Body of pancreas (tissue), 4 donors: ENCODE measurements around the gene CRAT.

ENCODE experiments used
- CTCF ChIP-seq, 7 experiments: fragments of 450-650 bp in 4 of 7; fragments of 200-600 bp in 3 of 7; sonication (generic) in 3 of 7; IDR thresholded peaks; one replicate each; pipeline ENCODE4 v1.5.1; 2016 to 2019; ENCODE audit warnings: antibody characterized with exemption in 7 of 7
- POLR2A ChIP-seq, 3 donors: fragments of 450-650 bp; IDR thresholded peaks; one replicate each; pipeline ENCODE4 v1.6.1; 2016; ENCODE audit warnings: antibody characterized with exemption in 3 of 3, mild to moderate bottlenecking in 2 of 3

DNA sequence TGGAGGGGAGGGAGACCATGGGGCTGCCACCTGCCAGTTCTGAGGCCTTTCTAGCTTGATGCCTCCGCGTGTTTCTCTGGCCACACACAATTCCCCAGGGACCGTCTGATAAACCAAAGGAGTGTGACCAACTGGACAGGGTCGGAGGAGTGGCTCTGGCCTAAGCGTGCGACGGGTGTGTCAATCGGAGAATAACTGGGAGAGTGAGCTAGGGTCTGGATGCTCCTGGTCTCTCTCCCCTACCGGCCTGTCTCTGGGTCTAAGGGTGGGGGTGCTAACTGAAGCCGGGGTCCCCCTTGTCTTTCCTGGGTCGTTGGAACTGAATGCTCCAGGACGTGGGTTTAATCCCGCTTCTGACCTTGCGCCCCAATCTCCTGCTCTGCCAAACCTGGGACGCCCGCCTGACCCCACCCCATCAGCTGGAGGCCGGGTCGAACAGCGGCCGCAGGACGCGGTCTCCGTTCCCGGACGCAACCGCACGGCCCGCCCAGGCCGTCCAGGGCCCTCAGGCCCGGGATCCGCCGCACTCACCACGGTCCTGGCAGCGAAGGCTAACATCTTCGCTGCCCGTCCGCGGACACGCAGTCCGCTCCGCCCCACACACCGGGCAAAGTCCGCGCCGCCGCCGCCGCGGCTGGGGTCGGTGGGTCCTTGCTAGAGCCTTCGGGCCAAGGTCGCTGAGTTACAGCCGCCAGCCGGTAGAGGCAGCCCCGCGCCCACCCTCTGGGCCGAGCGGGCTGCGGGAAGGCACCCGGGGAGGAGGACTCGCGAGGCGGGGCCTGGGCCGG, 447 bp downstream of the CRAT start:
- peak in 2 of 7 experiments; percentile 2 to 6 for TF ChIP-seq CTCF (IDR thresholded peaks at IDR 0.05)
- no peak for TF ChIP-seq POLR2A (IDR thresholded peaks at IDR 0.05)
